ENCODE measurements around the gene SNN.

DNA sequence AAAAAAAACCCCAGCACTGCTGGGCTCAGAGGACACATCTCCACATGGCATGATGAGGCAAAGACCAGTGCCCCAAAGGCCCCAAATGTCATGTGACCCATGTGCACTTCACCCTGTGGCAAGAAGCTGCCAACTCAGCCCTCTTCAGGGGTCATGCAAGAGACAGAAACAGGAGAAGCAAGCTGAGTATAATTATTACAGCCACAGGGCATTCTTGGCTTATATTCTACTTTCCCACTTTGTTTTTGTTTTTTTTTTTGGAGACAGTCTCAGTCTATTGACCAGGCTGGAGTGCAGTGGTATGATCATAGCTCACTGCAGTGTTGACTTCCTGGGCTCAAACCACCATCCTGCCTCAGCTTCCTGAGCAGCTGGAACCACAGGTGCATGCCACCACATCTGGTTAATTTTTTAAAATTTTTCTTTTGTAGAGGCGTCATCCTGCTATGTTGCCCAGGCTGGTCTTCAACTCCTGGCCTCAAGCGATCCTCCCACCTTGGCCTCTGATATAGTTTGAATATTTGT, 48.9 kb upstream of the SNN start:
- TF ChIP-seq POLR2AphosphoS5 (IDR thresholded peaks at IDR 0.05; ENCODE audit: low read depth, low read length): no peak
- TF ChIP-seq POLR2A (IDR thresholded peaks at IDR 0.05; ENCODE audit: low read depth, low read length): no peak
- no peak for TF ChIP-seq TAF1 (IDR thresholded peaks at IDR 0.05; ENCODE audit: borderline replicate concordance, low read depth, low read length)

Measured in GM12892 (cell line).